Mesenchymal stem cell (in vitro differentiated cells and primary cell): ENCODE results near the gene VPS33B.
"Not testable (repeated sequence)": the region's sequence is repeated elsewhere in the genome, so short reads cannot be mapped to it uniquely, and the experiment has no call there.

Experiments
- DNase-seq: peaks from one replicate; pipeline ENCODE4 v3.0.0-alpha.2; 2013
- H2AFZ ChIP-seq: one replicate; pipeline ENCODE4 v1.6.1; 2013; ENCODE audit warnings: low read depth, mild to moderate bottlenecking, control low read depth, inconsistent platforms, low read length, moderate library complexity
- H2AK5ac ChIP-seq: 2 replicates; pipeline ENCODE4 v1.6.1; 2013; ENCODE audit warnings: low read length, moderate library complexity, mild to moderate bottlenecking, inconsistent platforms; ENCODE audit not compliant: severe bottlenecking
- H2BK120ac ChIP-seq: one replicate; pipeline ENCODE4 v1.6.1; 2013; ENCODE audit warnings: low read depth, mild to moderate bottlenecking, inconsistent platforms, low read length, moderate library complexity
- H2BK12ac ChIP-seq, 2 experiments: one replicate each; pipeline ENCODE4 v1.6.1; 2013; ENCODE audit warnings: inconsistent platforms in 2 of 2, low read length in 2 of 2, mild to moderate bottlenecking in 2 of 2, moderate library complexity in 2 of 2, control low read depth in 1 of 2
- H2BK15ac ChIP-seq: one replicate; pipeline ENCODE4 v1.6.1; 2013; ENCODE audit warnings: mild to moderate bottlenecking, low read depth, inconsistent platforms; ENCODE audit not compliant: poor library complexity, severe bottlenecking
- H2BK5ac ChIP-seq: 2 replicates; pipeline ENCODE4 v1.6.1; 2013; ENCODE audit warnings: low read depth, mild to moderate bottlenecking, low read length, control low read depth, inconsistent platforms; ENCODE audit not compliant: poor library complexity, severe bottlenecking
- H3K14ac ChIP-seq, 2 experiments: one replicate each; pipeline ENCODE4 v1.6.1; 2013; ENCODE audit warnings: inconsistent platforms in 2 of 2, low read length in 2 of 2, control low read depth in 1 of 2, mild to moderate bottlenecking in 1 of 2, moderate library complexity in 1 of 2
- H3K18ac ChIP-seq, 2 experiments: one replicate each; pipeline ENCODE4 v1.6.1; 2013; ENCODE audit warnings: inconsistent platforms in 2 of 2, low read length in 2 of 2, control low read depth in 1 of 2, low read depth in 1 of 2, mild to moderate bottlenecking in 1 of 2
- H3K23ac ChIP-seq, 2 experiments: one replicate each; pipeline ENCODE4 v1.6.1; 2013; ENCODE audit warnings: inconsistent platforms in 2 of 2, low read length in 2 of 2, mild to moderate bottlenecking in 2 of 2, moderate library complexity in 2 of 2, control low read depth in 1 of 2
- H3K27ac ChIP-seq: 2 replicates; pipeline ENCODE4 v1.5.1; 2013; ENCODE audit warnings: mild to moderate bottlenecking, moderate library complexity, low read length, control low read depth, inconsistent platforms; ENCODE audit not compliant: poor library complexity, severe bottlenecking
- H3K27me3 ChIP-seq, 2 experiments: 2 replicates each; pipeline versions ENCODE4 v1.6.1 to v1.7.0; 2013; ENCODE audit warnings: low read length in 2 of 2, mild to moderate bottlenecking in 2 of 2, moderate library complexity in 2 of 2, control low read depth in 1 of 2, inconsistent platforms in 1 of 2; ENCODE audit not compliant: control insufficient read depth in 1 of 2, insufficient read depth in 1 of 2
- H3K36me3 ChIP-seq, 2 experiments: 2 replicates each; pipeline versions ENCODE4 v1.6.1 to v1.7.0; 2013; ENCODE audit warnings: low read length in 2 of 2, control low read depth in 1 of 2, inconsistent platforms in 1 of 2, low read depth in 1 of 2, mild to moderate bottlenecking in 1 of 2; ENCODE audit not compliant: insufficient read depth in 2 of 2, control insufficient read depth in 1 of 2
- H3K4ac ChIP-seq, 2 experiments: one replicate each; pipeline ENCODE4 v1.6.1; 2013; ENCODE audit warnings: inconsistent platforms in 2 of 2, low read length in 2 of 2, mild to moderate bottlenecking in 2 of 2, moderate library complexity in 2 of 2, control low read depth in 1 of 2, low read depth in 1 of 2
- H3K4me1 ChIP-seq: 2 replicates; pipeline ENCODE4 v1.6.1; 2013; ENCODE audit warnings: low read depth, low read length, control low read depth; ENCODE audit not compliant: control insufficient read depth, insufficient read depth
- H3K4me2 ChIP-seq: 2 replicates; pipeline ENCODE4 v1.6.1; 2013; ENCODE audit warnings: low read length, mild to moderate bottlenecking, inconsistent platforms; ENCODE audit not compliant: poor library complexity, severe bottlenecking
- H3K4me3 ChIP-seq, 2 experiments: 2 replicates each; pipeline versions ENCODE4 v1.5.1 to v1.7.0; 2013; ENCODE audit warnings: low read length in 2 of 2, mild to moderate bottlenecking in 2 of 2, control low read depth in 1 of 2, low read depth in 1 of 2; ENCODE audit not compliant: insufficient read depth in 1 of 2
- H3K79me1 ChIP-seq: replicated peaks from 2 replicates; pipeline ENCODE4 v1.6.1; 2013; ENCODE audit warnings: mild to moderate bottlenecking, control low read depth, low read length, inconsistent platforms; ENCODE audit not compliant: poor library complexity, severe bottlenecking
- H3K9ac ChIP-seq: 2 replicates; pipeline ENCODE4 v1.7.0; 2013; ENCODE audit warnings: mild to moderate bottlenecking, low read length, moderate library complexity
- H3K9me3 ChIP-seq: 2 replicates; pipeline ENCODE4 v1.7.0; 2013; ENCODE audit warnings: mild to moderate bottlenecking, low read length; ENCODE audit not compliant: control insufficient read depth
- H4K8ac ChIP-seq: one replicate; pipeline ENCODE4 v1.6.1; 2013; ENCODE audit warnings: inconsistent platforms, mild to moderate bottlenecking, low read length, moderate library complexity
- H4K91ac ChIP-seq: one replicate; pipeline ENCODE4 v1.6.1; 2013; ENCODE audit warnings: mild to moderate bottlenecking, low read length, inconsistent platforms
- WGBS: methylation state at CpG from one replicate; pipeline ENCODE4 v1.1.7; 2013; ENCODE audit warnings: mixed read lengths; 5-methylcytosine and 5-hydroxymethylcytosine counted together

Gene VPS33B

DNA sequence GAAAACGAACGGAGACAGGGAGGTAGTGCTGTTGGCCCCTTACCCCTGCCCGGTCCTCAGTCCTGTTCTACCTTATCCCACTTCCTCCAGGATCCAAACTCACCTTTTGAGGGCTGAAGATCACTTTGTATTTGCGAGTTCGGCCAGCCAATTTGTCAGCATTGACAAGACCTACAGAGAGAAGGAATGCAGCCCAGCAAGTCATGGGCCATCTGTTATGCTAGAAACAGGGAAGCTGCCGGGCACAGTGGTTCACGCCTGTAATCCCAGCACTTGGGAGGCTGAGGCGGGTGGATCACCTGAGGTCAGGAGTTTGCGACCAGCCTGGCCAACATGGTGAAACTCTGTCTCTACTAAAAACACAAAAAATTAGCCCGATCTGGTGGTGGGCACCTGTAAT lies 8.7 kb downstream of the VPS33B start:
- H3K27me3 ChIP-seq, H2AK5ac ChIP-seq, H3K18ac ChIP-seq, H2BK120ac ChIP-seq, H2AFZ ChIP-seq, H3K4ac ChIP-seq, H2BK5ac ChIP-seq, H4K8ac ChIP-seq, DNase-seq, H2BK12ac ChIP-seq, H3K4me3 ChIP-seq, H3K23ac ChIP-seq, H3K9ac ChIP-seq, H3K4me1 ChIP-seq, H2BK15ac ChIP-seq, H3K4me2 ChIP-seq, H3K14ac ChIP-seq, H4K91ac ChIP-seq, H3K9me3 ChIP-seq, H3K27ac ChIP-seq: not testable (repeated sequence)
- Histone ChIP-seq H3K79me1 (peaks cover 17% of the 10 kb centered on the region), H3K36me3 (peaks cover 30 to 62% of the 10 kb centered on the region in 2 experiments)
- WGBS = 96% methylated on average over 10 of the region's 10 CpGs

DNA sequence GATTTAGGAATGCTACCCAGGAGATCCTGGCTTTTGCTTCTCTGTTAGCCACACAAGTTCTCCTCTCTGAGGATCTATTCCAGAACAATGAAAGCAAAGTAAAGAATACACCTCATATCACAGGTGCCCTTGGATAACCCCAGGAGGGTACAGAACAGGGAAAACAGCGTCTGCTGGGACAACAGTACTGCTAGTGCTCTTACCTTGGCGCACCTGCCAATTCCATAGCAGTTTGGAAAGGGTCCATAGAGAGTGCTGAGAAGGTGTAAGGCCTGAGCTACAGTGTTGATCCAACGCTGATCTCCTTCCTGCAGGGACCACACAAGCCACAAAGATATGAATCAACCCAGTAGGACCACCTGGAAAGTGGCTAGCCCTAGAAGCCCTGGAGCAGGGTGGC lies 15.1 kb downstream of the VPS33B start:
- 100% methylated on average over 3 of the region's 3 CpGs for WGBS
- no peak overlapping the region for H3K27ac ChIP-seq
- H3K14ac ChIP-seq = no peak overlapping the region
- H2BK12ac ChIP-seq = no peak overlapping the region
- H4K91ac ChIP-seq = no peak overlapping the region
- no peak overlapping the region for H2BK5ac ChIP-seq
- no peak overlapping the region for H3K18ac ChIP-seq
- H2BK15ac ChIP-seq = no peak overlapping the region
- no peak overlapping the region for H3K4ac ChIP-seq
- no peak overlapping the region for H3K4me3 ChIP-seq
- no peak for DNase-seq
- no peaks in the 10 kb centered on the region for H3K4me1 ChIP-seq
- H3K27me3 ChIP-seq = no peaks in the 10 kb centered on the region
- H3K79me1 ChIP-seq = peaks cover 2% of the 10 kb centered on the region
- no peak overlapping the region for H2BK120ac ChIP-seq
- no peaks in the 10 kb centered on the region for H3K9me3 ChIP-seq
- no peak overlapping the region for H3K4me2 ChIP-seq
- peaks cover 42 to 93% of the 10 kb centered on the region in 2 experiments for H3K36me3 ChIP-seq
- H3K23ac ChIP-seq = no peak overlapping the region
- no peak overlapping the region for H3K9ac ChIP-seq
- no peak overlapping the region for H4K8ac ChIP-seq
- H2AFZ ChIP-seq = no peak overlapping the region
- H2AK5ac ChIP-seq = no peak overlapping the region

DNA sequence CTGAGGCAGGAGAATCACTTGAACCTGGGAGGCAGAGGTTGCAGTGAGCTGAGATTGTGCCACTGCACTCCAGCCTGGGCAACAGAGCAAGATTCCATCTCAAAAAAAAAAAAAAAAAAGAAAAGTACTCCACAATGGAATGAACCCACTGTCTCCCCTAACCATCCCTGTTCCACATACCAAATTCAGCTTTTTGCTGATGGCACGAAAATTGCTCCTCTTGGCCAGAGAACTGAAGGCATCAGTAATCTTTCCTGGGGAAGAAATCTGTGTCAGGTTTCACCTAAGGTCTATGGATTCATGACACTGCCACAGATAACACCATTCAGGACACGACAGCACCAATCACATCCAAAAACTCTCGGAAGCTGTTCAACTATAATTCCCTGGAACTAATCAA lies 21.2 kb downstream of the VPS33B start:
- Histone ChIP-seq H2BK12ac (no peak overlapping the region), H3K9ac (no peak overlapping the region), H3K79me1 (peaks cover 12% of the 10 kb centered on the region), H3K4me3 (no peak overlapping the region), H3K27me3 (no peaks in the 10 kb centered on the region), H3K18ac (no peak overlapping the region), H3K4me1 (no peaks in the 10 kb centered on the region), H2BK120ac (no peak overlapping the region), H3K9me3 (no peaks in the 10 kb centered on the region), H2AFZ (no peak overlapping the region), H3K36me3 (peaks cover 43 to 85% of the 10 kb centered on the region in 2 experiments), H4K8ac (no peak overlapping the region), H3K14ac (no peak overlapping the region), H3K23ac (no peak overlapping the region), H2BK5ac (no peak overlapping the region), H2AK5ac (no peak overlapping the region), H3K4me2 (no peak overlapping the region), H2BK15ac (no peak overlapping the region), H3K4ac (no peak overlapping the region), H3K27ac (no peak overlapping the region), H4K91ac (no peak overlapping the region)
- no peak for DNase-seq
- 96% methylated on average over 3 of the region's 3 CpGs for WGBS

DNA sequence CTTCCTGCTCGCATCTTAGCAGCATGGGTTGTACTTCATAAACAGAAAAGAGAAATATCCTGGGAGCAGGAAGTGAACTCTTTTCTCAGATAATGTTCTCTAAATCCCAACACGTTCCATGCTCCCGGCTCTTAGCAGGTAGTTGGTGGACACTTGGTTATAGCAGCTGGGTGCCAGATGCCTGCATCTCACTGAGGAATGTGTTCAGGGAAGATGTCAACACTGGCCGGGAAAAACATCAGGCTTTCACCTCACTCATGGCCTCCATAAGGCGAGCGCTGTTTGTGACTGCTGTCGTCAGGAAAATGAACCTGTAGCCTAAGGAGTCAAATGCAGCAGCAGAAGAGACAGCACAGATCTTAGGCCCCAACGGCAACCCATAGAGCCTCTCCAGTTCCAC lies 23.7 kb downstream of the VPS33B start:
- Histone ChIP-seq H3K18ac (no peak overlapping the region), H3K36me3 (peaks cover 31 to 60% of the 10 kb centered on the region in 2 experiments), H3K4me2 (no peak overlapping the region), H3K27me3 (no peaks in the 10 kb centered on the region), H3K4me3 (no peak overlapping the region), H3K23ac (no peak overlapping the region), H3K9ac (no peak overlapping the region), H4K8ac (no peak overlapping the region), H2BK15ac (no peak overlapping the region), H2AK5ac (no peak overlapping the region), H3K4ac (no peak overlapping the region), H2BK5ac (no peak overlapping the region), H2BK120ac (no peak overlapping the region), H3K9me3 (no peaks in the 10 kb centered on the region), H2BK12ac (no peak overlapping the region), H4K91ac (no peak overlapping the region), H3K79me1 (peaks cover 14% of the 10 kb centered on the region), H3K14ac (no peak overlapping the region), H3K27ac (no peak overlapping the region), H3K4me1 (no peaks in the 10 kb centered on the region), H2AFZ (no peak overlapping the region)
- WGBS = 90% methylated on average over 8 of the region's 8 CpGs
- no peak for DNase-seq
